NCI-H1694 treated with DMSO at 0.1 percent for 48 hours (cell line): Measurements from ENCODE around the gene SYCE1.
"Not testable (repeated sequence)": the region's sequence is repeated elsewhere in the genome, so short reads cannot be mapped to it uniquely, and the experiment has no call there.

Source experiments
- DNase-seq: peaks from one replicate; lab custom pipeline; 2025; lab: John Stamatoyannopoulos, UW

Gene SYCE1, protein sequence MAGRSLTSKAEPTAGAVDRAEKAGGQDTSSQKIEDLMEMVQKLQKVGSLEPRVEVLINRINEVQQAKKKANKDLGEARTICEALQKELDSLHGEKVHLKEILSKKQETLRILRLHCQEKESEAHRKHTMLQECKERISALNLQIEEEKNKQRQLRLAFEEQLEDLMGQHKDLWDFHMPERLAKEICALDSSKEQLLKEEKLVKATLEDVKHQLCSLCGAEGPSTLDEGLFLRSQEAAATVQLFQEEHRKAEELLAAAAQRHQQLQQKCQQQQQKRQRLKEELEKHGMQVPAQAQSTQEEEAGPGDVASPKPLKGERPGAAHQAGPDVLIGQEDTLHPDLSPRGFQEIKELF

GRCh38 chr10:133565441-133566294 lies at the start of gene SYCE1:
SYCE1 (minus strand) TSS chr10:133565583; CDS start chr10:133565529, 54 bp downstream.
- DNase-seq, result no peak

GRCh38 chr10:133614830-133615580 lies 49.6 kb upstream of the SYCE1 start:
- DNase-seq, result no peak

- DNase-seq, result no peak
Measured at GRCh38 chr10:133613699-133614098, 48.3 kb upstream of the SYCE1 start.

DNA sequence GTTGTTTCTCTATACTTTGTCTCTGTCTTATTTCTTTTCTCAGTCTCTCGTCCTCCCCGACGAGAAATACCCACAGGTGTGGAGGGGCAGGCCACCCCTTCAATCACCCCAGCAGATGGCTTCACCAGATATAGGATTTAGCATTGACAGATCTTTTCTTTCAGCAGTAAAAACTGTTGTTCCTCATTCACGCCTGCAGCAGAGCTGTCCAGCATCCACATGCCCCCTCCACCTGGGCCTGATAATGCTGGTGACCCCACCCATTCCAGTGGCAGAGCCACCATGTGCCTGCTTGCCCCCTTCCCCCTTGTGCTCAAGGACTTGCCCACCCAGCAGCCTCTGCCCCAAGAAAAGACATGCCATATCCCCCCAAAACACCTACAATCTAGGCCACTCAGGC lies 45.7 kb upstream of the SYCE1 start:
- no peak for DNase-seq

- DNase-seq, result no peak
Measured at GRCh38 chr10:133608855-133609254, 43.5 kb upstream of the SYCE1 start.

DNA sequence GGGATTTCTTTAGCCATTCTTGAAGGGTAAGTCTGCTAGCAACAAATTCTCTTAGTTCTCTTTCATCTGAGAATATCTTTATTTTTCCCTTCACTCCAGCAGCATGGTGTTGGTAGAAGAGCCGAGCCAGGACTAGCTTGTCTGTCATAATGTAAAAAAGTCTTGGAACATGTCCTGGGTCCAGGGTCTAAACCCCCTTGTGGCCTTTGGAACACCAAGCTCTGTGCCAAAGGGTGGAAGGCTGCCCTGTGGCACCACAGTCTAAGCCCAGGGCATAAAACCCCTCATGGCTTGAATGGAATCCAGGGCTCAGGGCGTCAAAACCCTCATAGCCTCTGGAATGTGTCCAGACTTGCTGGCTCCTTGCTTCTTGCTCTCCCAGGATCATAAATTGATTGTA lies 38.1 kb upstream of the SYCE1 start:
- not testable (repeated sequence) for DNase-seq

- DNase-seq, result no peak
Measured at GRCh38 chr10:133600657-133601056, 35.3 kb upstream of the SYCE1 start.

GRCh38 chr10:133599869-133600268 lies 34.5 kb upstream of the SYCE1 start:
- DNase-seq, result not testable (repeated sequence)

DNA sequence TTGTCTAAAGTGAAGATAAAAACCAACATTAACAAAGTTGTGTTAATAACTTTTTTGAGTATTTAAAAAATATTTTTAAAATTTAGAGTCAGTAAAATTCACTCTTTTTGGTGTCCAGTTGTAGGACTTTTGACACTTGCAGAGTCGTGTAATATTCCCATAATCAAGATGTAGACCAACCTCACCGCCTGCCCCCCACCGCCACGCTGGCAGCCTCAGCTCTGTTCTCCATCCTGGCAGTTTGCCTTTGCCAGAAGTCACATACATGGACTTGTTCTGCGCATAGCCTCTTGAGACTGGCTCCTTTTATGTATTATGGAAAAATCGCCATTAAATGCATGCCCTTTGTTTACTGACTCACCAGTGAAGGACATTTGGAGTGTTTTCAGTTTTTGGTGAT lies 27.3 kb upstream of the SYCE1 start:
- DNase-seq, result no peak

DNA sequence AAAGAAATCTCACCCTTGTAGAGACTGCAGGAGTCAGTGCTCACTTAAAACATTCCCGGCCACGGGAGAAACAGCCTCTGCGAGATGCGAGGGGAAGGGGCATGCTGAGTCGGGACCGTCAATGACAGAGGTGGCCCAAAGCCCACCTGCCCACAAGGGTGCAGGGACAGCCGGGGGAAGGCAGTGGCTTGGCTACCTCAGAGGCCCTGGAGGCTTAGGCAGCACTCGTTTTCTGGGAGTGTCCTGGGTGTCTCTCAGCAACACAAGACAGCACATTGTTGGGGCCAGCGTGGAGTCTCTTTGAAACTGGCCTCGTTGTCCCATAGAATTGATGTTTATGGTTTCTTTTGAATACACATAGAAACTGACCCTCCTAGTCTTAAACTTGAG lies 25.6 kb upstream of the SYCE1 start:
- no peak for DNase-seq

- DNase-seq, result no peak
Measured at GRCh38 chr10:133590226-133590969, 25.0 kb upstream of the SYCE1 start.

DNA sequence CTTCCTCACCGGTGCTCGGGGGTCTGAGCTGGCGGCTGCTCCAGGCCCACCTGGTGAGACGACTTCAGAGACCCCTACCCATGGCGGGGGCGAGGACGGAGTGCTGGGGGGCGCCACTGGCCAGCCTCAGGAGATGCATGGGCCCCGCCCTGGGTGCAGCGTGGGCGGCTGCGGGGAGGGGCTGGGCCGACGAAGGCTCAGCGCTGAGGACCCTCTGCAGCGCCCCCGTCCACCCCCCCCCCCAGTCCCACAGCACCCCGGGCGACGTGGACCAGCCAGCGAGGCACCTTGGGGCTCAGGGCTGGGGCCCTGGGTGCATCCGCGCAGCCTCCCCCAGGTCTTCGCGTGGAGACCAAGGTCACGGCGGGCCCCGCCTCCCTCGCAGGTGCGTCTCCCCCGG lies 11.7 kb upstream of the SYCE1 start:
- not testable (repeated sequence) for DNase-seq

GRCh38 chr10:133573460-133573859 lies 8.1 kb upstream of the SYCE1 start:
- DNase-seq, result not testable (repeated sequence)

- DNase-seq, result not testable (repeated sequence)
Measured at GRCh38 chr10:133572055-133572454, 6.7 kb upstream of the SYCE1 start.

DNA sequence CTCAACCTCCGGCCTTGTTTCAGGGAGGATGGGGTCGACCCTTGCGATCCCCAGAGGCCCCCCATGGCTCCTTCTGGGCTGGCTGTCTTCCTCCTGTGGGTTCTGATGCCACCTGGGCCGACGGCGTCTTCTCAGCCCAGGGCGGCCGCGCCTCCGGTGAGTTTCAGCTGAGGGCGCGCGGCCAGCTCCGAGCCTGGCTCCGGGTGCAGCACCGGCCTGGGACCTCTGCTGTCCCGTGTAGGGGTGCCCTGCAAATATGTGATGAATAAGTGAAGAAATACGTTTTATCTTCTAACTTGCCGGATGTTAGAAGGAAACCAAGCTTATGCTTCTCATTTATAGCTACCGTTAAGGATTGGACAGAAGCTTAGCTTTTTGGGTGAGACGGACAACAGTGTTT lies 4.4 kb upstream of the SYCE1 start:
- DNase-seq, result not testable (repeated sequence)

GRCh38 chr10:133568831-133569527 lies 3.6 kb upstream of the SYCE1 start:
- not testable (repeated sequence) for DNase-seq

DNA sequence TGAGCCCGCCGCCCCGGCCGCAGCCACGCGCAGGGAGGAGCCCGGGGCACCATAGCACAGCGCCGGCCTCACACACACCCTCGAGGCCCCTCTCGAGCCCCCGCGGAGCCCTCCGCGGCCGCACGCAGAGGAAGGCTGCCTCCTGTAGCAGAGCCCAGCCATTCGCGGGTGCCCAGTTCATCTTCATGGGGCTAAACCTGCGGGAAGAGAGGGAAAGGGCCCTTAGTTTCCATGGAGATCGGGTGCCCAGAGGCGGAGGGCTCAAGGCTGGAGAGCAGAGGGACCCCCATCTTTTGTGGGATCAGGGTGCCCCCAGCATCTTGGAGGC lies 2.9 kb upstream of the SYCE1 start:
- DNase-seq, result no peak

- DNase-seq, result no peak
Measured at GRCh38 chr10:133567609-133568286, 2.4 kb upstream of the SYCE1 start.

DNA sequence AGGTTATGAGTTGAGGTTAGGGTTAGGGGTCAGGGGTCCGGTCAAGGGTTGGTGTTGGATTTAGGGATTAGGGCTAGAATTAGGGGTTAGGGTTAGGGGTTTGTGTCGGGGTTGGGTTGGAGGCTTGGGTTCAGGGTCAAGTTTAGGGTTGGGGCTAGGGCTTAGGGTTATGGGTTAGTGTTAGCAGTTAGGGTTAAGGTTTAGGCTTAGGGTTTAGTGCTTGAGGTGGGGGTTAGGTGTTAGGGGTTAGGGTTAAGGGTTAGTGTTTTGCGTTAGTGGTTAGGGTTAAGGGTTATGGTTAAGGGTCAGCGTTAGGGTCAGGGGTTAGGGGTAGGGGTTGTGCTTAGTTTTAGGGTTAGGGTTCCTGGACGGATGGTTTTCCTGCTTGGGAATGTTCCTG lies 1.7 kb upstream of the SYCE1 start:
- no peak for DNase-seq

DNA sequence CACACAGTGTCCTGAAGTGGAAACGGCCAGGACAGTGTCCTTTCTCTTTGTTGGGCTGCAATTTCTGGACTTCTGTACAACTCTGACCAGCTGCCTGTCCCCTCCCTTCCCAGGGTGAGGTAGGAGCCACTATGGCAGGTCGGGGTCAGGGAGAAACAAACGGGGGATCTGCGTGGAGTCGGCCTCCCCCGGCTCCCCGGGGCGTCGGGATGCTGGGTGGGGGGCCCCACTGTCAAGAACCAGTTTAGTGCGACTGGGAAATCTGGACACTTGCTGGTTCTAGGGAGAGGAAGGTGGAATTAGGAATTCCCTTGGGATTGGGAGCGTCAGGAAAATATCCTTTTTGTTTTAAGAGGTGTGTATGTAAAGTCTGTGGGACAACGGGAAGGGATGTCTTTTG lies 567 bp downstream of the SYCE1 start:
- no peak for DNase-seq

- DNase-seq, result no peak
Measured at GRCh38 chr10:133559216-133559615, 6.2 kb downstream of the SYCE1 start.
